HG03108 (cell line): ENCODE results near the gene FAU.

ENCODE experiments used
- ATAC-seq: cut with Tn5 transposase; IDR thresholded peaks from one replicate; pipeline ENCODE4 v1.9.1; 2021; ENCODE audit warnings: moderate library complexity; ENCODE audit not compliant: unreplicated experiment

Gene FAU

DNA sequence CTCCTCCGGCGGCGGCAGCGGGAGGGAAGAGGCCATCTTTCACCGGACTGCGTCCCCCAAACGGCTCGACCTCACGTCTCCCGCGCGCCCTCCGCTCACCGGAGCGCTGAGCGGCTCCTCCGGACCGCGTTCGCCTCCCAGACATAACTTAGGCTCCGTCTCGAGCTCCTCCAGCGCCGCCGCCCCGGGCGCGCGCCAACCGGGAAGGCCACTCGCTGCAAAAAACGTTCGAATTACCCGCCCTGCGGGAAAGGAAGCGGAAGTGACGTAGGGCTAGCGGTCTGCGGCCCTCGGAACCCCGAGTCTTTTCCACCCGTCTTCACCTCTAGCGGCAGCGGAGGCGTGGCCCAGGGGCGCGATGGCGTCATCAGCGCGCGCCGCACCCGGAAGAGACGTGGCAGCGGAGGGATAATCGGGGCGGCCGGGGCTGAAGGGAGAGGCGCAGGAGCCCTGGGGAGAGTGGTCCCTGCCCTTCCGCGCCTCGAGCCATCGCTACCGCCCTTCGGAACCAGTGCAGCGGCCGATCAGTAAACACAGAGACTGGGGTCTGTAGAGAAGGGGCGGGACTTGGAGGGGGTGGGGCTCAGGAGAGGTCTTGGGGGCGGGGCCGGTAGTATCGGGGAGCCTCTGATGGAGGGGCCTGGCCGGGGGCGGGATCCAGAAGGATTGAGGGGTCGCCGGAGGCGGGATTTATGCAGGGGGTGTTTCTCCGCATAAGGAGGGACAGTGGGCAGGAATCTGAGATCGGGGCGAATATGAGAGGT is 37.9 kb downstream of the FAU start, which contains the start of the genes CDCA5 and ZFPL1:
CDCA5 (minus strand) TSS at position 207 of the 764 bp plus-strand sequence; CDS start at position 145, 62 bp downstream.
ZFPL1 (plus strand) TSS at position 389 of the 764 bp plus-strand sequence. CDS start 477 bp downstream, outside the sequence.
- ATAC-seq: peak; percentile 62

- no peak for ATAC-seq
These were observed 38.6 kb downstream of the FAU start for GRCh38 chr11:65083134-65083833.

DNA sequence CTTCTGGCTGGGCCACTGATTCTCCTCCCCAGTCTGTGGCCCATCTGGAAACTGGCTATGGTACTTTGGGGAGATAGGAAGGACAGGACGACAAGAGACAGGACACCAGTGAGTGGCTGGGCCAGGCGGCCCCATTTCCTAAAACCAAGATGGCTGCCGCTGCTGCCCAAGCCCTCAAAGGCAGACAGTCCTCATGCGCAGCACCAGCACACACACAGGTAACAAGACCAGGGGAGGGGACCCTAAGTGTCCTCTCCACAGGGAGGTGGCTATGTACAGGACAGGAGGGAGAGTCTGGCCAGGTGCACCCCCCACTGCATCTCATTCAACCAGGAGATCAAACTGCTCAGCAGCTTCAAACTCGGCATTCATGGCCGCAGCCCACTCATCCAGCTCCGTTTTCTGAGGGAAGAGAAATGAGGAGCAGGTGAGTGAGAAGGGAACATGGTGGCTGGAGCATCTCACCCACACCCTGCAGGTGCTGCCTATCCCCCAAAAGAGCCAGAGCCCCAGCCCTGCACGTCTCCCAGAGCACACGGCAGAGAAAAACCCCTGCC is 43.1 kb downstream of the FAU start:
- no peak for ATAC-seq

DNA sequence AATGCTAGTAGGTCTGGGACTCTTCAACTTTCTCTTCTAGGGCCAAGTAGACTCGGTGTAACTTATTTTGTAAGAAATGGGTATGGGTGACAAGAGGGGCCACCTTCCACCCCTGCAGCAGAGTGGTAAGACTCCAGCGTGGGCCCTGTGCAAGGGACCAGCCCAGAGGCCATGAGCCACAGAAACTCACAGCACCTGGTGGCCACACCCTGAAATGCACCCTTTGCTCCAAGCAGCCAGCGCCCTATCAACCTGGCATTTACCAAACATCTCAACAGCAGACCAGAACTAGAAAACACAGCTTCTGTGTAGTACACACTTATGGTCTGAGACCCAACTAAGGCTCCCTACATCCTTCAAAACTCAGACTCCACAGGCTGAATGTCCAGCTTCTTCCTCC is 43.8 kb downstream of the FAU start:
- ATAC-seq: no peak

GRCh38 chr11:65077451-65077850 is 44.5 kb downstream of the FAU start:
- no peak for ATAC-seq

DNA sequence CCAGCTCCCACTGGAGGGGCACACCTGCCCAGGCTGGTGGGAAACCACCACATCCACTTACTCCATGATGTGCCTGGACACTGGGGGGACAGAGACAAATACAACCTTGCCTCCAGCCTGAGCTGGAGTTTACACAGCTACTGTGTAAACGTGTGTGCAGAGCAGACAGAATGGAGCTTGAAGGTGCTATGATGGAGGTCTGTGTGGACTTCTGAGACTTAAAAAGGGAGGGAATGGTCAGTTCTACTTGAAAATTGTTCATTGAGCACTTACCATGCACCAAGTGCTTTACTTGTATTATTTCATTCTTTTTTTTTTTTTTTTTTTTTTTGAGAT is 49.3 kb downstream of the FAU start:
- ATAC-seq: no peak

GRCh38 chr11:65071907-65072630 is 49.9 kb downstream of the FAU start:
- ATAC-seq: no peak
